ENCODE measurements around the gene SLC35C1. TPM values are rescaled to one million over a fixed set of nuclear protein-coding genes. Genes with fewer than 3 reads are reported as not detected.

Gene SLC35C1
- total RNA-seq, 1 experiment from 2014 or later = 18.1 TPM

DNA sequence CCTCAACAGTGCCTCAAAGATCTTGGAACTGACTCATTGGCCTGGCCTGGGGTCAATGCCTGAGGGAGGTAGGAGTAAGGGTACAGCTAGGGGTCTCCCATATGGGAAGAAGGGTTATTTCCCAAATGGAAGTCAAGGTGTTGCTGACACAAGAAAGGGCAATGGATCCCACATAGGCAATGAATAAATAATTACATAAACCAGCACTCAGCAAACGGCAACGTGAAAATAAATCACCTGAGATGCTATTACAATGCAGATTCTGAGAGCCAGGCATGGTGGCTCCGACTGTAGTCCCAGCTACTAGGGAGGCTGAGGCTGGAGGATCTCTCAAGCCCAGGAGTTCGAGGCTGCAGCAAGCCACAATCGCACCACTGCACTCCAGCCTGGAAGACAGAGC, 36.5 kb upstream of the SLC35C1 start:
- Mint-ChIP-seq H3K9me3 (ENCODE audit: low read depth, unreplicated experiment) (no peaks in the 10 kb centered on the region), H3K27ac (ENCODE audit: unreplicated experiment) (no peak overlapping the region), H3K27me3 (ENCODE audit: unreplicated experiment) (peaks cover 82% of the 10 kb centered on the region), H3K4me3 (ENCODE audit: low read depth, unreplicated experiment) (no peak overlapping the region), H3K36me3 (ENCODE audit: insufficient read depth, unreplicated experiment) (peaks cover 6% of the 10 kb centered on the region), H3K4me1 (ENCODE audit: low read depth, unreplicated experiment) (peaks cover 15% of the 10 kb centered on the region)
- BruUV-seq (replicated peaks) = no TSS peak
- intact Hi-C loops (cut with micrococcal nuclease; ENCODE audit: unreplicated experiment) = no loop called here
- CTCF ChIA-PET = interaction anchor here (0.7 kb wide), 1 partner anchor 663 kb away, joined by 3 read pairs; no protein-coding TSS in a partner anchor
- TF ChIP-seq, protein P1, sequence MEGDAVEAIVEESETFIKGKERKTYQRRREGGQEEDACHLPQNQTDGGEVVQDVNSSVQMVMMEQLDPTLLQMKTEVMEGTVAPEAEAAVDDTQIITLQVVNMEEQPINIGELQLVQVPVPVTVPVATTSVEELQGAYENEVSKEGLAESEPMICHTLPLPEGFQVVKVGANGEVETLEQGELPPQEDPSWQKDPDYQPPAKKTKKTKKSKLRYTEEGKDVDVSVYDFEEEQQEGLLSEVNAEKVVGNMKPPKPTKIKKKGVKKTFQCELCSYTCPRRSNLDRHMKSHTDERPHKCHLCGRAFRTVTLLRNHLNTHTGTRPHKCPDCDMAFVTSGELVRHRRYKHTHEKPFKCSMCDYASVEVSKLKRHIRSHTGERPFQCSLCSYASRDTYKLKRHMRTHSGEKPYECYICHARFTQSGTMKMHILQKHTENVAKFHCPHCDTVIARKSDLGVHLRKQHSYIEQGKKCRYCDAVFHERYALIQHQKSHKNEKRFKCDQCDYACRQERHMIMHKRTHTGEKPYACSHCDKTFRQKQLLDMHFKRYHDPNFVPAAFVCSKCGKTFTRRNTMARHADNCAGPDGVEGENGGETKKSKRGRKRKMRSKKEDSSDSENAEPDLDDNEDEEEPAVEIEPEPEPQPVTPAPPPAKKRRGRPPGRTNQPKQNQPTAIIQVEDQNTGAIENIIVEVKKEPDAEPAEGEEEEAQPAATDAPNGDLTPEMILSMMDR (IDR thresholded peaks at IDR 0.05; ENCODE audit: unreplicated experiment) = no peak
- DNase-seq = no peak

DNA sequence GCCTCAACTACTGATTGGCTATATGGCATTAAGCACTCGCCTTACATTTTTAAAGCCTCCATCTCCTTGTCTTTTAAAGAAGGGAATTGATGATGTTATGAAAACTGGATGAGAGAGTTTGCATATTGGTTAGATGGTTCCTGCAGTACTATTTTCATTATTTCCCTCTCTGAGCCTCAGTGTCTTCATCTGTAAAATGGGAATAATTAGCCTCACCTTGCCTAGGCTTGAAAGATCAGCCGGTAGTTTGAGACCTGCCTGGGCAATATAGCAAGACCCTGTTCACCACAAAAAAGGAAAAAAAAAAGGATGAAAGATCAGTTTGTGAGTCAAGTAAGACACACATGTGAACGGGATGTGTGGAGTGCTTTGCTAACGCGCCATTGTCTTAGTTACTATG, 35.0 kb upstream of the SLC35C1 start:
- CTCF ChIA-PET = no interaction called here
- H3K27ac Mint-ChIP-seq (ENCODE audit: unreplicated experiment) = no peak overlapping the region
- BruUV-seq (replicated peaks) = no TSS peak
- H3K36me3 Mint-ChIP-seq (ENCODE audit: insufficient read depth, unreplicated experiment) = peaks cover 6% of the 10 kb centered on the region
- H3K4me3 Mint-ChIP-seq (ENCODE audit: low read depth, unreplicated experiment) = no peak overlapping the region
- TF ChIP-seq, protein P1 (IDR thresholded peaks at IDR 0.05; ENCODE audit: unreplicated experiment) = no peak
- intact Hi-C loops (cut with micrococcal nuclease; ENCODE audit: unreplicated experiment) = loop anchor here (10.0 kb wide), 1 partner anchor 395 kb away; no protein-coding TSS in a partner anchor
- DNase-seq = no peak
- H3K27me3 Mint-ChIP-seq (ENCODE audit: unreplicated experiment) = peaks cover 79% of the 10 kb centered on the region
- no peaks in the 10 kb centered on the region for H3K9me3 Mint-ChIP-seq (ENCODE audit: low read depth, unreplicated experiment)
- H3K4me1 Mint-ChIP-seq (ENCODE audit: low read depth, unreplicated experiment) = peaks cover 15% of the 10 kb centered on the region

DNA sequence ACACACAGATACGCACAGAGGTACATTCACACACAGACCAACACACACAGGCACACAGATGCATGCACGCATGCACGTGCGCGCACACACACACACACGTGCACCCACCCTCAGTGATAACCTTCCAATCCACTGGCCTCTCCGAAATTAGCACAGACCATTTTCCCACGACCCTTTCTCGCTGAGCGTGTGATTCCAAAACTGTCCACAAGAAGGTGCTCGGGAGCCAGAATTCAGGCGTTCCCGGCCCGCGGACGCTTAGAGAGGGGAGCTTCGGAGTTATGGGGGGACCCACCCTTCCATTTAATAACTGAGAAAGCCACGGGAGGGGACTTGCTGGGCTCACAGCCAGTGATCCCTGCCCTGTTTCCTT, 33.8 kb upstream of the SLC35C1 start:
- intact Hi-C loops (cut with micrococcal nuclease; ENCODE audit: unreplicated experiment) = loop anchor here (1.0 to 10.0 kb wide), 2 partner anchors 396 to 431 kb away; no protein-coding TSS in a partner anchor
- Mint-ChIP-seq H3K27ac (ENCODE audit: unreplicated experiment) (no peak overlapping the region), H3K9me3 (ENCODE audit: low read depth, unreplicated experiment) (no peaks in the 10 kb centered on the region), H3K4me3 (ENCODE audit: low read depth, unreplicated experiment) (peak overlapping the region; percentile 94), H3K27me3 (ENCODE audit: unreplicated experiment) (peaks cover 69% of the 10 kb centered on the region), H3K36me3 (ENCODE audit: insufficient read depth, unreplicated experiment) (peaks cover 6% of the 10 kb centered on the region), H3K4me1 (ENCODE audit: low read depth, unreplicated experiment) (peaks cover 15% of the 10 kb centered on the region)
- CTCF ChIA-PET = interaction anchor here (0.6 to 2.0 kb wide), 22 partner anchors 11 to 661 kb away, joined by 3 to 29 read pairs (median 4); partner anchors contain the start of genes CRY2 and SLC35C1
- no TSS peak for BruUV-seq (replicated peaks)
- peak; percentile 71 for DNase-seq
- TF ChIP-seq, protein P1 (IDR thresholded peaks at IDR 0.05; ENCODE audit: unreplicated experiment) = peak; percentile 67

DNA sequence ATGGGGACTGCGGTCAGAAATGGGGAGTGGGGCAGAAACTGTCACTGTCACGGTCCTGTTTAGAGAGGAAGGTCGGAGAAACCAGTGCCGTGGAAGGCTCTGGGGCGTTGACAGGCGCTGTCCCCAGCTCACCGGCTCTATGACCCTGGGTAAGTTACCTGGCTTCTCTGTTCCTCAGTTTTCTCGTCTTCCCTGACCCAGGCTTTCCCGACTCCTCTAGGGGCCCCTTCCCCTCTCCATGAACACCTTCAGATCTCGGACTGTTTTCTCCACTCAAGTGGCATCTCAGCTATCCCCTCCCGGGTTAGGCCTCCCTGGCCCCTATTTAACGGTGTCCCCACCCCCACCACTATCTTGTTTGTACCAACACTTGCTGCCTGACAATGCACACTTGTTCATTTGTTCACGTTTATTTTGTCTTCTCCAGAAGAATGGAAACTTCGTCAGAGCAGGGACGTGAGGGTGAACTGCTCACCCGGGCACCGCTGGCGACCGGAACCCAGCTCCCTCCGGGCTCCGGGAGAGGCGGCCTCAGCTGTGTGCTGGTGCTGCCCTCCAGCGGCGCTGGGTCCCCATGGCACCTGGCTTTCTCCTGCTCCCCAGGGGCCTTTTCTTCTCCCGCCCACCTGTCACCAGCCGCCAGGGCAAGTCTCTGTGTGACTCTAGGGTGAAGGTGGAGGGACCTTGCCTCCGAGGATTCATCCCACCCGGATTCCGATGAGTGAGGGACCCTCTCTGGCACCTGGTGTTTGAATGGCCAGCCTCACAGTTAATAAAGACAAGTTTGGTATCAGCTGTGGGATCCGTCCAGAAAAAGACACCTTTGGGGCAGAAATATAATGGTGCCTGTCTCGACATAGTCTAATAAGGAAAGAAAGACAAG, 33.1 kb upstream of the SLC35C1 start:
- TF ChIP-seq, protein P1 (IDR thresholded peaks at IDR 0.05; ENCODE audit: unreplicated experiment) = peak; percentile 90
- H3K4me1 Mint-ChIP-seq (ENCODE audit: low read depth, unreplicated experiment) = peaks cover 15% of the 10 kb centered on the region
- H3K27ac Mint-ChIP-seq (ENCODE audit: unreplicated experiment) = peak overlapping the region; percentile 41
- CTCF ChIA-PET = interaction anchor here (0.5 to 2.0 kb wide), 31 partner anchors 9 to 661 kb away, joined by 3 to 29 read pairs (median 4); partner anchors contain the start of genes CRY2 and SLC35C1
- intact Hi-C loops (cut with micrococcal nuclease; ENCODE audit: unreplicated experiment) = loop anchor here (1.0 to 10.0 kb wide), 2 partner anchors 397 to 432 kb away; no protein-coding TSS in a partner anchor
- H3K27me3 Mint-ChIP-seq (ENCODE audit: unreplicated experiment) = peaks cover 63% of the 10 kb centered on the region
- peak; percentile 92 for DNase-seq
- no TSS peak for BruUV-seq (replicated peaks)
- H3K4me3 Mint-ChIP-seq (ENCODE audit: low read depth, unreplicated experiment) = peak overlapping the region; percentile 94
- H3K9me3 Mint-ChIP-seq (ENCODE audit: low read depth, unreplicated experiment) = no peaks in the 10 kb centered on the region
- H3K36me3 Mint-ChIP-seq (ENCODE audit: insufficient read depth, unreplicated experiment) = peaks cover 6% of the 10 kb centered on the region

Measured in Calu3 (cell line).